Measurements from ENCODE around the gene NLGN1. TPM values are rescaled to one million over a fixed set of nuclear protein-coding genes. Genes with fewer than 3 reads are reported as not detected.
A peak's percentile ranks its signal among the peaks of the same experiment; 100 is the strongest.

Gene NLGN1
- total and polyA plus RNA-seq, 2 experiments from 2014 or later, result 5.3 to 10.9 TPM

DNA sequence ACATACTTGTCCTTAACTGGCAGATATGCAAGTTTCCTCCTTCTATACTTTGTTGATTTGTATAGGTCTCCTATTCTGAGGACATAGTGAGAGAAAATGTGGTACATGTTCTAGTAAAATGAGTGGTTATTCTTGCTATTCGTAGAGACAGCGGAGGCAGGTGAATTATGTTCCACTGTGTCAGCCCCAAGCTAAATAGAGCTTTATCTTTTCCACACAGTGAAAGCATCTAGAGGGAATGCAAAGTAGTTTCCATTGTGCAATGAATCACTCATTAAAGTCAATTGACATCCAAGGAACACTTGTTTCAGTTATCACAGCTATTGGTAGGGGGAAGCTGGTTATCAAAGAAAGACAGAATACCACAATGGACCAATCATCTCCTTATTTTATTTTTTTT lies 262.4 kb downstream of the NLGN1 start:
- H3K4me3 ChIP-seq, result no peak overlapping the region
- TF ChIP-seq, protein P1, sequence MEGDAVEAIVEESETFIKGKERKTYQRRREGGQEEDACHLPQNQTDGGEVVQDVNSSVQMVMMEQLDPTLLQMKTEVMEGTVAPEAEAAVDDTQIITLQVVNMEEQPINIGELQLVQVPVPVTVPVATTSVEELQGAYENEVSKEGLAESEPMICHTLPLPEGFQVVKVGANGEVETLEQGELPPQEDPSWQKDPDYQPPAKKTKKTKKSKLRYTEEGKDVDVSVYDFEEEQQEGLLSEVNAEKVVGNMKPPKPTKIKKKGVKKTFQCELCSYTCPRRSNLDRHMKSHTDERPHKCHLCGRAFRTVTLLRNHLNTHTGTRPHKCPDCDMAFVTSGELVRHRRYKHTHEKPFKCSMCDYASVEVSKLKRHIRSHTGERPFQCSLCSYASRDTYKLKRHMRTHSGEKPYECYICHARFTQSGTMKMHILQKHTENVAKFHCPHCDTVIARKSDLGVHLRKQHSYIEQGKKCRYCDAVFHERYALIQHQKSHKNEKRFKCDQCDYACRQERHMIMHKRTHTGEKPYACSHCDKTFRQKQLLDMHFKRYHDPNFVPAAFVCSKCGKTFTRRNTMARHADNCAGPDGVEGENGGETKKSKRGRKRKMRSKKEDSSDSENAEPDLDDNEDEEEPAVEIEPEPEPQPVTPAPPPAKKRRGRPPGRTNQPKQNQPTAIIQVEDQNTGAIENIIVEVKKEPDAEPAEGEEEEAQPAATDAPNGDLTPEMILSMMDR (IDR thresholded peaks at IDR 0.05; ENCODE audit: low read depth, low read length), result no peak
- no peaks in the 10 kb centered on the region for H3K9me3 ChIP-seq (ENCODE audit: low read depth)
- peak in 1 of 2 donors; percentile 33 for DNase-seq (ENCODE audit: low read depth in 1 of 2, low spot score in 1 of 2)
- H3K36me3 ChIP-seq, result no peaks in the 10 kb centered on the region
- H3K27me3 ChIP-seq, result no peaks in the 10 kb centered on the region
- H3K4me1 ChIP-seq (ENCODE audit: low read depth), result peaks cover 13% of the 10 kb centered on the region
- no peak overlapping the region for H3K27ac ChIP-seq

DNA sequence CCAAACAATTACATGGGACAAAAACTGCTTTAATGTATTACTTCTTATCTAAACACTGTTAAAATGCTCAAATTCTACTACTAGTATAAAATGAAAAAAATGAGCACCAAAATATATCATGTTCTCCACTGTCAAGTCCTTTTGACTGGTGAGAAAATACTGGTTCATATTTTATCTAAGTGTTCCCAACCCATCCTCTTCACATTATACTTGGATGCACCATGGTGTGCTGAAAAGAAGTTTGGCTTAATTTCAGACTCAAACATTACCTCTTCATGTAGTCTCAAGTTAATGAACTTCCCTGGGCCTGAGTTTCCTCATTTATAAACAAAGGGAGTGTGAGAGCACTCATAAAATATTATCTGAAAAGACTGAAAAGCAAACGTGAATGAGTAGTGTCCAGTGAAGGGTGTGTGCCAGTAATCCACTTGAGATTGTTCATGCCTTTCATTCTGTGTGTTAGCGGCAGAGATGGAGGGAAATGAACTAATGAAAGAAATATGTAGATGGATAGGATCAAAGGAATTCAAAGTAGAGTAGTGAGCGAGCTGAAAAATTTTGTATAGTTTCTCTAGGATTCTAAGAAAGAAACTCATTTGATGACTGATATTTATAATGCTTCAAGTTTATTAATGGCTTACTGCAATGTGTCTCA lies 263.2 kb downstream of the NLGN1 start:
- H3K27ac ChIP-seq, result no peak overlapping the region
- no peaks in the 10 kb centered on the region for H3K27me3 ChIP-seq
- no peak overlapping the region for H3K4me3 ChIP-seq
- no peaks in the 10 kb centered on the region for H3K36me3 ChIP-seq
- H3K9me3 ChIP-seq (ENCODE audit: low read depth), result no peaks in the 10 kb centered on the region
- TF ChIP-seq, protein P1 (IDR thresholded peaks at IDR 0.05; ENCODE audit: low read depth, low read length), result no peak
- peaks cover 13% of the 10 kb centered on the region for H3K4me1 ChIP-seq (ENCODE audit: low read depth)
- no peak for DNase-seq (ENCODE audit: low read depth in 1 of 2, low spot score in 1 of 2)

DNA sequence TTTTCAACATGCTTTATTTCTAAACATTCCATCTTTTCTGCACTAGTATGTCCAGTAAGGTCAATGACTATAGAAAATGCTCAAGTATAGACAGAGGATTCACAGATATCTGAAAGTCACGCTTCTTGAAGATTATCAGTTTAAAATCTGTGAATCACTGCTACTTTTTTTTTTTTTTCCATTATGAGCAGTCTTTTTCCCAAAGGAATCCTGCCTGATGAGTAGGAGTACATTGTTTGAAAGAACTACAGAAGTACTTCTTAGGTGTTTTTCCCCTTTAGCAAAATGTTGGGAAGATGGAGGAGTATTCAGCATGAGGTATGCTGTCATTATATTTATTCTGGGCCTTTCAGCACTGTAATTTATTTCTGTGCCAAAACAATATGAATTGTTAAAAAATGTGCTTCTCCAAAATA lies 266.2 kb downstream of the NLGN1 start:
- H3K27ac ChIP-seq, result no peak overlapping the region
- H3K4me3 ChIP-seq, result no peak overlapping the region
- TF ChIP-seq, protein P1 (IDR thresholded peaks at IDR 0.05; ENCODE audit: low read depth, low read length), result no peak
- H3K27me3 ChIP-seq, result no peaks in the 10 kb centered on the region
- no peaks in the 10 kb centered on the region for H3K36me3 ChIP-seq
- H3K9me3 ChIP-seq (ENCODE audit: low read depth), result no peaks in the 10 kb centered on the region
- peaks cover 13% of the 10 kb centered on the region for H3K4me1 ChIP-seq (ENCODE audit: low read depth)
- DNase-seq (ENCODE audit: low read depth in 1 of 2, low spot score in 1 of 2), result no peak

DNA sequence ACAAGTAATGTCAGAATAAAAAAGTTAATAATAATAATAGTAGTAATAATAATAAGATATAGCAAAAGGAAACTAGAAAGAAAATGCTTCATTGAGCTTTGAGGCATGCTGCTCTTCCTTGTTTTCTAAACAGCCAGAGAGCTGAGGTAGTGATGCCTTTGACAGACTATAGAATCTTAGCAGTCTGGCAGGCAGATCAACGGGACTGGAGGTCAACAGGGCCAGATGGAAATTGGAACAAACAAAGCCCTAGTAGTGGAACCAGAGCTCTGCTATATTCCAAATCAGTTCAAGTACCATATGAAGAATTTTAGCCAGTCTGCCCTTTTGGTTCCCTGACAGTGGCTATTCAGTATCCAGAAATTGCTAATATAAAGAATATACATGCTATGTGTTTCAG lies 278.6 kb downstream of the NLGN1 start:
- H3K4me3 ChIP-seq, result no peak overlapping the region
- H3K27ac ChIP-seq, result no peak overlapping the region
- no peaks in the 10 kb centered on the region for H3K27me3 ChIP-seq
- H3K36me3 ChIP-seq, result no peaks in the 10 kb centered on the region
- DNase-seq (ENCODE audit: low read depth in 1 of 2, low spot score in 1 of 2), result peak in 1 of 2 donors; percentile 24
- H3K9me3 ChIP-seq (ENCODE audit: low read depth), result no peaks in the 10 kb centered on the region
- H3K4me1 ChIP-seq (ENCODE audit: low read depth), result no peaks in the 10 kb centered on the region
- TF ChIP-seq, protein P1 (IDR thresholded peaks at IDR 0.05; ENCODE audit: low read depth, low read length), result no peak

DNA sequence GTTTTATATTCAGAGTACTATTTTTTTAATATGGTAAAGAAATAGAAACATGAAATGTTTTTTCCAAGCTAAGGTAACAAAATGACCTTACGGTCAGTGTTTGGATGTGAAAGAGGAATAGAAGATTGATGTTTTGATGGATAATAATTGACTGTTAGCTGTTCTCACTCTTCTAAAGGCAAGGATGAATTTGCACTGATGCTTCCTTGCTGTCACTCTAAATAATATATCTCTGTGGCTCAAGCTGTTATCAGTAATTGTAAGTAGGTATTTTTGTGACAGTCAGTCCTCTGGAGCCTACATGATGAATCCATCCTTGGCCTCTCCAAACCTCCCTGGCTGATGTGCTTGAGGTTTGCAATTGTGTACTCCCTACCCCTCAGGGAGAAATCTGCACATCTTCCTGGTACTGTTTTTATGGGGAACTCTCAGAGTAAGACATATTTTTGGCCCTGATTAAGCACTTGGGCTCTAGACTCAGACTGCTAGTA lies 283.7 kb downstream of the NLGN1 start:
- Histone ChIP-seq H3K27me3 (no peaks in the 10 kb centered on the region), H3K4me3 (no peak overlapping the region), H3K9me3 (ENCODE audit: low read depth) (no peaks in the 10 kb centered on the region), H3K4me1 (ENCODE audit: low read depth) (no peaks in the 10 kb centered on the region), H3K27ac (no peak overlapping the region), H3K36me3 (no peaks in the 10 kb centered on the region)
- TF ChIP-seq, protein P1 (IDR thresholded peaks at IDR 0.05; ENCODE audit: low read depth, low read length), result no peak
- no peak for DNase-seq (ENCODE audit: low read depth in 1 of 2, low spot score in 1 of 2)

All from cardiac muscle cell (in vitro differentiated cells and primary cell).